GM12878 (cell line): Measurements from ENCODE around the gene FAM20A. TPM values are rescaled to one million over a fixed set of nuclear protein-coding genes. Genes with fewer than 3 reads are reported as not detected.

Source experiments
- ATAC-seq: fragments of 200-7000 bp; cut with Tn5 transposase; 3 replicates; pipeline ENCODE4 v1.9.1; 2020; ENCODE audit warnings: mild to moderate bottlenecking, moderate library complexity
- BruUV-seq: library from RNA; stranded (reverse); fragments of 400-500 nt; replicated peaks from 2 replicates; lab custom pipeline; 2021; lab: Mats Ljungman, UMichigan
- CTCF ChIA-PET: fragments of 300-600 bp; sonication (Branson Sonifier 250); formaldehyde crosslinking; extraction: SDS; loops from one replicate; lab custom pipeline; 2021; ENCODE audit warnings: inconsistent platforms; lab: Yijun Ruan, JAX
- POLR2A ChIA-PET: fragments of 350-600 bp; formaldehyde crosslinking; extraction: SDS; loops from one replicate; lab custom pipeline; 2021; ENCODE audit warnings: inconsistent platforms; lab: Charles Lee
- RAD21 ChIA-PET: fragments of 300-600 bp; sonication (Branson Sonifier 250); formaldehyde crosslinking; loops from one replicate; lab custom pipeline; 2023; ENCODE audit warnings: antibody characterized with exemption; ENCODE audit not compliant: unreplicated experiment; lab: Charles Lee
- SMC1A ChIA-PET: fragments of 300-600 bp; sonication (Branson Sonifier 250); formaldehyde crosslinking; loops from one replicate; lab custom pipeline; 2023; ENCODE audit not compliant: unreplicated experiment, uncharacterized antibody; lab: Charles Lee
- DNase-seq: peaks from one replicate; pipeline ENCODE4 v3.0.0-alpha.2; 2011; ENCODE audit warnings: low read depth, low spot score
- FAIRE-seq: peaks from 3 replicates; lab custom pipeline; 2011; peaks lifted over from hg19 to GRCh38; lab: Jason Lieb, UNC
- H2AFZ ChIP-seq: 2 replicates; pipeline ENCODE4 v1.6.0; 2011; ENCODE audit warnings: low read depth, low read length, control low read depth; ENCODE audit not compliant: control insufficient read depth
- H3K27ac ChIP-seq: 2 replicates; pipeline ENCODE4 v1.5.1; 2011; ENCODE audit warnings: control low read depth; ENCODE audit not compliant: control insufficient read depth, insufficient read depth
- H3K27me3 ChIP-seq, 2 experiments: replicated peaks in 1 of 2; 2 replicates each; pipeline versions ENCODE4 v1.6.0 to v1.6.1; 2011; ENCODE audit warnings: low read length in 1 of 2; ENCODE audit not compliant: control insufficient read depth in 2 of 2, insufficient read depth in 2 of 2
- H3K36me3 ChIP-seq, 2 experiments: 2 replicates each; pipeline ENCODE4 v1.5.1; 2011; ENCODE audit warnings: low read length in 1 of 2; ENCODE audit not compliant: control insufficient read depth in 2 of 2, insufficient read depth in 2 of 2
- H3K4me1 ChIP-seq: 2 replicates; pipeline ENCODE4 v1.6.1; 2011; ENCODE audit warnings: mild to moderate bottlenecking, low read length, moderate library complexity, mixed read lengths; ENCODE audit not compliant: control insufficient read depth, insufficient read depth
- H3K4me2 ChIP-seq: 2 replicates; pipeline ENCODE4 v1.6.0; 2011; ENCODE audit warnings: control low read depth; ENCODE audit not compliant: control insufficient read depth, insufficient read depth
- H3K4me3 ChIP-seq: fragments of 200-600 bp; sonication (generic); 2 replicates; pipeline ENCODE4 v1.5.1; 2016
- H3K79me2 ChIP-seq: 2 replicates; pipeline ENCODE4 v1.6.0; 2011; ENCODE audit warnings: low read length; ENCODE audit not compliant: control insufficient read depth, insufficient read depth
- H3K9ac ChIP-seq: 2 replicates; pipeline ENCODE4 v1.8.0; 2011; ENCODE audit warnings: low read length, control low read depth, mixed read lengths; ENCODE audit not compliant: control insufficient read depth, insufficient read depth
- H3K9me3 ChIP-seq: replicated peaks from 3 replicates; pipeline ENCODE4 v1.5.1; 2011; ENCODE audit warnings: mild to moderate bottlenecking, low read length; ENCODE audit not compliant: control insufficient read depth, insufficient read depth
- H4K20me1 ChIP-seq: 2 replicates; pipeline ENCODE4 v1.6.0; 2011; ENCODE audit not compliant: control insufficient read depth, insufficient read depth
- BCLAF1 ChIP-seq: fragments of 450-650 bp; IDR thresholded peaks from 2 replicates; pipeline ENCODE4 v1.6.1; 2017; ENCODE audit warnings: antibody characterized with exemption, mild to moderate bottlenecking, moderate library complexity
- BRCA1 ChIP-seq: IDR thresholded peaks from 2 replicates; pipeline ENCODE4 v1.6.1; 2011; ENCODE audit warnings: low read depth, low read length, improper control_type of control experiment
- CEBPB ChIP-seq, 2 experiments: fragments of 150-350 bp in 1 of 2; IDR thresholded peaks; 2 replicates each; pipeline ENCODE4 v1.6.1; 2012 to 2014; ENCODE audit warnings: low read depth in 2 of 2, low read length in 2 of 2, borderline replicate concordance in 1 of 2, inconsistent platforms in 1 of 2
- CHD1 ChIP-seq: IDR thresholded peaks from 2 replicates; pipeline ENCODE4 v1.6.1; 2012; ENCODE audit warnings: low read depth, low read length, improper control_type of control experiment
- EED ChIP-seq: sonication (generic); IDR thresholded peaks from 2 replicates; pipeline ENCODE4 v1.6.1; 2016; ENCODE audit warnings: antibody characterized with exemption, low read depth
- HDGF ChIP-seq: fragments of 450-650 bp; IDR thresholded peaks from 2 replicates; pipeline ENCODE4 v1.6.1; 2016; ENCODE audit warnings: antibody characterized with exemption
- NR2C2 ChIP-seq: IDR thresholded peaks from 2 replicates; pipeline ENCODE4 v1.6.1; 2011; ENCODE audit warnings: borderline replicate concordance, low read depth; ENCODE audit not compliant: control insufficient read depth, insufficient read length
- NRF1 ChIP-seq: conservative IDR thresholded peaks from 2 replicates; pipeline ENCODE4 v1.6.1; 2011; ENCODE audit warnings: mild to moderate bottlenecking, low read depth, low read length, improper control_type of control experiment
- RAD21 ChIP-seq: IDR thresholded peaks from 2 replicates; pipeline ENCODE4 v1.6.1; 2011; ENCODE audit warnings: mild to moderate bottlenecking, low read depth, low read length, moderate library complexity; ENCODE audit not compliant: insufficient read depth
- SIX5 ChIP-seq: IDR thresholded peaks from 2 replicates; pipeline ENCODE4 v1.6.1; 2011; ENCODE audit warnings: mild to moderate bottlenecking, low read depth, low read length, moderate library complexity; ENCODE audit not compliant: severe bottlenecking
- STAT1 ChIP-seq: fragments of 450-650 bp; conservative IDR thresholded peaks from 2 replicates; pipeline ENCODE4 v1.6.1; 2014; ENCODE audit warnings: antibody characterized with exemption, mild to moderate bottlenecking
- TARDBP ChIP-seq: IDR thresholded peaks from 2 replicates; pipeline ENCODE4 v1.6.1; 2016; ENCODE audit warnings: borderline replicate concordance
- ZBTB11 ChIP-seq: fragments of 450-650 bp; formaldehyde crosslinking; IDR thresholded peaks from 2 replicates; pipeline ENCODE4 v1.5.0; 2022; ENCODE audit warnings: mild to moderate bottlenecking, missing genetic modification characterization
- in situ Hi-C: fragments of 300-500 bp; cut with MboI; formaldehyde crosslinking; loops from 9 replicates; pipeline ENCODE4 v1.14.3; 2018; ENCODE audit warnings: mixed read lengths
- intact Hi-C: fragments of 100-400 bp; cut with micrococcal nuclease; formaldehyde crosslinking; loops from one replicate; pipeline ENCODE4 v1.14.2; 2022; ENCODE audit not compliant: unreplicated experiment
- polyA plus RNA-seq, 11 experiments: library from polyadenylated mRNA; depleted of rRNA in 4 of 11; unstranded in 6 of 11; stranded (reverse) in 5 of 11; fragments of >200 nt; fragmentation: Nextera tagmentation in 4 of 11; fragmentation: Illumina TruSeq in 1 of 11; extraction: Ambion mirVana in 4 of 11; extraction: Trizol in 1 of 11; gene quantifications; 1 replicate in 1 of 11; 2 replicates in 10 of 11; pipeline versions ENCODE4 v1.2.1 to v1.2.3, GENCODE V29; 2011 to 2016; ENCODE audit warnings: inconsistent platforms in 2 of 11, missing spikeins in 2 of 11, low read depth in 1 of 11
- total RNA-seq, 4 experiments: library from RNA; depleted of rRNA in 3 of 4; stranded (reverse); fragments of >200 nt in 3 of 4; fragmentation: Illumina TruSeq in 1 of 4; extraction: Trizol in 1 of 4; gene quantifications; 2 replicates each; pipeline versions ENCODE4 v1.2.1 to v1.2.3, GENCODE V29; 2013 to 2021
- TF ChIP-seq, protein P1 (sequence below): fragments of 450-650 bp; IDR thresholded peaks from 2 replicates; pipeline ENCODE4 v1.6.1; 2016; ENCODE audit warnings: mild to moderate bottlenecking

Gene FAM20A
- total and polyA plus RNA-seq, 10 of the 15 experiments (the other 5 are each of a cell fraction or from before 2014, with no cell fraction given): 0.13 TPM; not detected in 9

DNA sequence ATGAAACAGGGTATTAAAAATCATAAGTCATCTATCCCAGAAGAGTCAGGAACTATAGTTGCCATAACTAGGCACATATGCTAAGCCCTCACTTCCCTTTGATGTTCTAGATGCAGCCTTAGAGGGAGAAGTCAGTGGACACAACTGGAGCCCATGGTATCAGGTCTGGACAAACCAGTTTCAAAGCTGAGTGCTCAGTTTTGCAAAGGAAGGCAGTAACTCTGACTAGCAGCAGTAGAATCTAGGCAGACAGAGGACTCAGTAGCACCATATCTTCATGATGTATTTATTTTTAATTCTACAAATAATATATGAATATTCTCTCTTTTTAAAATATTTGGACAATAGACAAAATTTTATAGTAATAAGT is 11.7 kb upstream of the FAM20A start:
- no peaks in the 10 kb centered on the region for H3K79me2 ChIP-seq
- no peak for ATAC-seq
- no peak overlapping the region for H3K9ac ChIP-seq
- no peak overlapping the region for H3K4me2 ChIP-seq
- ChIA-PET RAD21 (no interaction called here), POLR2A (interaction anchor here (1.0 kb wide), 1 partner anchor 100 kb away, joined by 3 read pairs; the partner anchor contains the start of gene PRKAR1A)
- H3K4me1 ChIP-seq: no peaks in the 10 kb centered on the region
- no peaks in the 10 kb centered on the region for H3K27me3 ChIP-seq
- TF ChIP-seq HDGF (no peak), BRCA1 (no peak), EED (no peak), STAT1 (no peak), RAD21 (no peak), SIX5 (no peak), CHD1 (no peak), NR2C2 (no peak), NRF1 (no peak), BCLAF1 (no peak), ZBTB11 (no peak), CEBPB (IDR thresholded peaks at IDR 0.05; ENCODE audit: borderline replicate concordance in 1 of 2, low read depth in 2 of 2, low read length in 2 of 2) (no peak), TARDBP (no peak)
- TF ChIP-seq, protein P1, sequence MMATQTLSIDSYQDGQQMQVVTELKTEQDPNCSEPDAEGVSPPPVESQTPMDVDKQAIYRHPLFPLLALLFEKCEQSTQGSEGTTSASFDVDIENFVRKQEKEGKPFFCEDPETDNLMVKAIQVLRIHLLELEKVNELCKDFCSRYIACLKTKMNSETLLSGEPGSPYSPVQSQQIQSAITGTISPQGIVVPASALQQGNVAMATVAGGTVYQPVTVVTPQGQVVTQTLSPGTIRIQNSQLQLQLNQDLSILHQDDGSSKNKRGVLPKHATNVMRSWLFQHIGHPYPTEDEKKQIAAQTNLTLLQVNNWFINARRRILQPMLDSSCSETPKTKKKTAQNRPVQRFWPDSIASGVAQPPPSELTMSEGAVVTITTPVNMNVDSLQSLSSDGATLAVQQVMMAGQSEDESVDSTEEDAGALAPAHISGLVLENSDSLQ: no peak
- TF ChIP-seq, all 136 proteins: peak for 0
- Histone ChIP-seq H3K4me3 (no peak overlapping the region), H2AFZ (no peak overlapping the region), H4K20me1 (no peaks in the 10 kb centered on the region), H3K27ac (no peak overlapping the region), H3K36me3 (no peaks in the 10 kb centered on the region), H3K9me3 (no peaks in the 10 kb centered on the region; the same call in 2 of the 3 replicates)
- FAIRE-seq: no peak
- BruUV-seq: no TSS peak
- DNase-seq: no peak
- CTCF ChIA-PET: interaction anchor here (0.8 to 3.0 kb wide), 6 partner anchors 16 to 348 kb away, joined by 3 to 18 read pairs (median 4); no protein-coding TSS in a partner anchor
- intact Hi-C loops: no loop called here
- in situ Hi-C loops: no loop called here
- SMC1A ChIA-PET: interaction anchor here (0.6 to 1.5 kb wide), 2 partner anchors 145 to 180 kb away, joined by 3 to 7 read pairs; no protein-coding TSS in a partner anchor
